Hematopoietic multipotent progenitor cell treated with erythropoietin and hydrocortisone succinate and interleukin-3 and kit ligand, for 17 days (in vitro differentiated cells): ENCODE data around the gene SIX5.
"Not testable (repeated sequence)": the region's sequence is repeated elsewhere in the genome, so short reads cannot be mapped to it uniquely, and the experiment has no call there.

Experiments
- DNase-seq: peaks from one replicate; pipeline ENCODE4 v3.0.0-alpha.2; 2015; ENCODE audit warnings: low spot score

SIX5 gene

DNA sequence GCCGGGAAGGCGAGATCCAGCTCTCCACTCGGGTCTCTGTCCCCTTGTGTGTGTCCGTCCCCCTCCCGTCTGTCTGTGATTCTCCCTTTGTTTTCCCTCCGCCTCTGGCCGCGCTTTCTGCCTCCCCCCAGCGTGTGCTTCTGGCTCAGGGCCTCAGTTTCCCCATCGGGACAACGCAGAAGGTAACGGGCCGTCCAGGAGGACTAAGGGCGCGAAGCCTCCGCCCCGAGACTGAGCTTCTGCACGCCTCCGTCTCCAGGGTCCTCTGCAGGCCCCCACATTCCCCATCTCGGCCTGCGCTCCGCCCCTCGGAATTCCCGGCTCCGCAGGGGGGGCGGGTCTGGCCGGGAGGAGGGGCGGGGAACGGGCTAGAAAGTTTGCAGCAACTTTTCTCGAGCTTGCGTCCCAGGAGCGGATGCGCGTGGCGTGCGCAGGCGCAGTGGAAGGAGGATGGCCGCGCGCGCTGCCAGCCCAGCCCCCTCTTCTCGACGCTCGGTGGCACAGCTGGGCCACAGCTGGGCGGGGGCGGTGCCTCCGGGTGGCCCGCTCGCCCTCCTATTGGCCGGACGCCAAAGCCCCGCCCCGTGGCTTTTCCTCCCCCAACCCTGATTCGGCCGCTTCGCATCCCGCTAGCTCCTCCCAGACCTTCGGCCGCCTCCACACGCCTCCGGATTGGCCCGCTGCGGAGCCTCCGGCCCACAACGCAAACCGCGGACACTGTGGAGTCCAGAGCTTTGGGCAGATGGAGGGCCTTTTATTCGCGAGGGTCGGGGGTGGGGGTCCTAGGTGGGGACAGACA, at the start of gene SIX5:
Gene SIX5, minus strand, starts transcription at position 269 of the 799 bp plus-strand sequence. CDS start 408 bp downstream, outside the sequence.
- DNase-seq: peak; percentile 94

DNA sequence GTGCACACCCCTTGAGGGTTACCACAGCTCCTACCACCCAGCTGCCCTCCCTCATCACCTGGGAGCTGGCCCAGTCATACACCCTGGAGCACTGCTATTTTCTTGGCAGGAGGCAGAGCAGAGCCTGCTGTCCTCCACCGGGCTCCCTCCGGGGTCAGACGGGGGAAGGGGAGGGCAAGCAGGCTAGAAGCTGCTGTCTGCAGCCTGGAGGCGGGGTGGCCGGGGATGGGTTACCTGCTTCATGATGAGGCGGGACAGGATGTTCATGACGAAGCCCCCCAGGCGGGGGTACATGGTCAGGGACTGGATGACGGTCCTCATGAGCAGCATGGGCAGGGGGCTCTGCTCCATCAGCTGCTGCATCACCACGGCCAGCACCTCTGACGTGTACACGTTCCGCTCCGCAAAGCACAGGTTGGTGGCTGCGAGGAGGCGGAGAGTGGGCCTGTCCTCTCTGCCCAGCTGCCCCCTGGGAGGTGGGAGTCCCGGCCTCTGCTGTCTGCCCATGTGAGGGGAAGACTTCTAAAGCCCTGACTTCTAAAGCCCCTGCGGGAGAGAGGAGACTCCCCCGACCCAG, 48.8 kb upstream of the SIX5 start:
- DNase-seq: no peak

GRCh38 chr19:45817010-45817724, 48.1 kb upstream of the SIX5 start:
- DNase-seq: peak; percentile 96

- no peak for DNase-seq
Observed at GRCh38 chr19:45816236-45817009, 47.4 kb upstream of the SIX5 start.

DNA sequence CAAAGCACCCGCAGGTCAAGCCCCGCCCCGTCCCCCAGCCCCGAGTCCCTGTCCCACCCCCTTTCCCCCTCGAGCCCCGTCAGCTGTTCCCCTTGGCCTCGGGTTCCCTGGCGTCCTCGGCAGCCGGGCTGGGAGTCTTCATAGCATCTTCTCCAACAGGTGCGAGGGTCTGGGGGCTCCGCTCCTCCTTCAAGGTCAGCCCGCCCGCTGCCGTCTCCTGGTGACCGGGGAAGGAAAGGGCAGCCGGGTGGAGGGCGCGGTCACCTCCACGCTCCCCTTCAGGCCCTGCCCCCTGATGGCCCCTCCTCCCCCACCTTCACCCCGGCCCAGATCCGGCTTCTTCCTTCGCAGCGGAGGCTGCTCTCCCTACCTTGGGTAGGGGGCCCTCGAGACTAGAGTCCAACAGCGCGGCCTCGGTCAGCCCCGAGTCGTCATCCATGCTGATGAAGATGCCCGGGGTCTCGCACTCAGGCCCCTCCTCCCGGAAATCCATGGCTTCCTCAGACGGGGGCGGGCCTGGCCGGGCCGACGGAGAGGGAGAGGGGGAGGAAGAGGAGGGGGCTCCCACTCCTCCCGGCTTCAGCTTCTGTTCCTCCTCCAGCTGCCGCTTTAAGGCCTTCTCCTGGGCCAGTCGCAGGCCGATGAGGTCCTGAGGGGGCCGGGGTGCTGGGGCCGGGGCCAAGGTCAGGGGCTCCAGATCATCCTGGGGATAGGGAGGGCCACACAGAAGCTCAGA, 46.6 kb upstream of the SIX5 start:
- no peak for DNase-seq

GRCh38 chr19:45814851-45815480, 45.9 kb upstream of the SIX5 start, which contains the start of gene RSPH6A:
Gene RSPH6A, minus strand, starts transcription at chr19:45815308. Its CDS starts 132 bp downstream, at chr19:45815176.
- no peak for DNase-seq

DNA sequence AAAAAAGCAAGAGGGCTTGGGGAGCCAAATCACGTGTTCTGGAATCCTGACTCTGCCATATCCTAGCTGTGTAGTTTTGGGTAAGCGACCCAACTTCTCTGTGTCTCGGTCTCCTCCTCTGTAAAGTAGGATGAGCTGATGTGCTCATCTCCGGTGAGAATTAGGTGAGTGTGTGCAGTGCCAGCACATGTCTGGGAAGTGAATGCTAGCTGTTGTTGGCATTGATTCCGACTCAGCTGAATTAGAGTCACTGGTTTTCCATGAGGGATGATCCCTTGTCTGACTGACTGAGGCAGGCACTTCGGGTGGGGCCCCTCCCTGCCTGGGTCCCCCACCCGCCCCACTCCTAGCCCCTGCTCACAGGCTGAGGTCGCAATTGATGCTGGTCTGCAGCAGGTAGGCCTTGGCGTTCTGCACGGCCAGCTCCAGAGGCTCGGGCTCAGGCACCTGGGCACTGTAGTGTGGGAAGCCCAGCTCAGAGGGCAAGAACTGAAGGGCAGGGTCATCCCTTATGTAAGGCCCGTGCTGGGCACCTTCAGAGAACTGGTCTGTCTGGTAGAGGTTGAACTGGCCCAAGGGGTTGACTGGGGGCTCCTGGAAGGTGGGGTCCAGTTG, 45.2 kb upstream of the SIX5 start:
- no peak for DNase-seq

DNA sequence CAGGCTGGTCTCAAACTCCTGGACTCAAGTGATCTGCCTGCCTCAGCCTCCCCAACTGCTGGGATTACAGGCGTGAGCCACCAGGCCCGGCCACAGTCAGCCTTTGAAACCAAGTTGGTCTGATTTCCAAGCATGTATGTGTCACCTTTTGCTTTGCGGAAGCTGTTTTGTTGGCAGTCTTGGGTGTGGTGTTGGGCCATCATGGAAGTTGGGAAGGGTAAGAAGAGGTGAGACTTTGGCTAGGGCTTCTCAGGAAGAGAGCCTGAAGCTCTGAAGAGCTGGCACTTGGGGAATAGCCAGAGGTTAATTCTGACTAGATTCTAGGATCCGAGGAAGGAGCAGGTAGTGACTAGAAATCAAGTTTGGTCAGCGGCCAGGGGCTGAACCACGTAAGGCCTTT, 43.2 kb upstream of the SIX5 start:
- DNase-seq: no peak

DNA sequence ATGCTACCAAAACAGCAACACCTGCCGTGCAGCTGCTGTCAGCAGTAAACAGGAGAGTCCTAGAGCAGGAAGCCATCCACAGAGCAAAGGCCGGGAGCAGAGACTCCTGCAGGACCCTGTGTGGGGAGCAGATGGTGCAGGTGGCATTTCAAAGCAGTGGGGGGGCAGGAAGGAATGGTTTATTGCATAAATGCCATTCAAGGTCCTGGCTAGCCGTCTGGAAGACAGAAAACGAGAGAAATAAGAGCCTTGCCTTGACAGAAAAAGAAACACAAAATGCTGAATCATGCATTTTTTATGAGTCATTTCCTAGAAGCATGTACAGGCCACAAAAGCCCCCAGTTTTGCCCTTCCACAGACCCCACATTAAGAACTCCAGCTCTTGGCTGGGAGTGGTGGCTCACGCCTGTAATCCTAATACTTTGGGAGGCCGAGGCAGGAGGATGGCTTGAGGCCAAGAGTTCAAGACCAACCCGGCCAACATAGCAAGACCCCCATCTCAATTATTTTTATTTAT, 40.6 kb upstream of the SIX5 start:
- DNase-seq: no peak

GRCh38 chr19:45805719-45806118, 36.7 kb upstream of the SIX5 start:
- no peak for DNase-seq

GRCh38 chr19:45804959-45805230, 35.8 kb upstream of the SIX5 start:
- DNase-seq: no peak

GRCh38 chr19:45804140-45804958, 35.3 kb upstream of the SIX5 start:
- DNase-seq: no peak

DNA sequence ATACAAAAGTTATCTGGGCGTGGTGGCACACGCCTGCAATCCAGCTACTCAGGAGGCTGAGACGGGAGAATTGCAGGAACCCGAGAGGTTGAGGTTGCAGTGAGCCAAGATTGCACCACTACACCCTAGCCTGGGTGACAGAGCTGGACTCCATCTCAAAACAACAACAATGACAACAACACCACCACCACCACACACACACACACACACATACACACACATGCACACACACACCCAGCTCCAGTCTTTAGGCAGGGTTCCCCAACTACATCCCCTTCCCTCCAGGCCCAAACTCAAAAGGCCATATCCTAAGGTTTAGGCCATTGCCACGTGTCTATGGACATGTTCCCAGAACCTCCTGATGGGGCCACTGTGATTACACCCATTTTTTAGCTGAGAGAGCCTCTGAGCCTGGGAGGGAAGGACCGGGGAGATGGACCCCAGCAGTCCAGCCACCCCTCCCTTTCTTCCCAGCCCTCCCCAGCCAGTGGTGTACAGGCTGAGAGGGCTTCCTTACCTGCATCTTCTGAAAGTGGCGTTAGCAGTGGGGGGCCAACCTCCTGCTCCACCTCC, 32.6 kb upstream of the SIX5 start:
- no peak for DNase-seq

DNA sequence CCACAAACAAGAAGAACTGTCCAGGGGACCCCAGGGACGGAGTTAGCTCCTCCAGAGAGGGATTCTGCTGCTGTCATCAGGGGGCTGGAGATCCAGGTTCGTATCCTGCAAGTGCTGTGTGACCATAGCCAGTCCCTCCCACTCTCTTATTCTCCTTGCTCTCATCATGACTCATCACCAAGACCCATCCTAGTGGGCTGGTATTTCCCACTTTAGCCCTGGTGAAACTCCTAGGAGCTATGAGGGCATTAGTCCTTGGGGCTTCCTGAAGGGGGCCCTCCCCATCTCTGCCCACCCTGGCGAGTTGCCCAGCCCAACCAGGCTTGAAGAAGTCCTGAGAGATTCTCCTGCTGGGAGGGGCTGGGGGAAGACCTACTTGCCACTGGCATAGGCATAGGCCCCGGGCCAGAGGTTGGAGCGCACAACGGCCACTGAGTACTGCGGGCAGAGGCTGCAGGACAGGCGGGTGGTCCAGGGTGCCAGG, 31.1 kb upstream of the SIX5 start:
- no peak for DNase-seq

DNA sequence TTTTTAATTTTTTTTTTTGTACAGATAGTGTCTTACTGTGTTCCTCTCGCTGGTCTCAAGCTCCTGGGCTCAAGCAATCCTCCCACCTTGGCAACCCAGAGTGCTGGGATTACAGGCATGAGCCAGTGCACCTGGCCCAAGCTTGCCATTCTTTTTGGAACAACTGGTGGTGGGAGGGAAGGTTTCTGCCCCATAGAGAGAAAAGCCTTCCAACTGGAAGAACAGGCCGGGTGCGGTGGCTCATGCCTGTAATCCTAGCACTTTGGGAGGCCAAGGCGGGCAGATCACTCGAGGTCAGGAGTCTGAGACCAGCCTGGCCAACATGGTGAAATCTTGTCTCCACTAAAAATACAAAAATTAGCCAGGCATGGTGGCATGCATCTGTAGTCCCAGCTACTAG, 30.5 kb upstream of the SIX5 start:
- DNase-seq: not testable (repeated sequence)

DNA sequence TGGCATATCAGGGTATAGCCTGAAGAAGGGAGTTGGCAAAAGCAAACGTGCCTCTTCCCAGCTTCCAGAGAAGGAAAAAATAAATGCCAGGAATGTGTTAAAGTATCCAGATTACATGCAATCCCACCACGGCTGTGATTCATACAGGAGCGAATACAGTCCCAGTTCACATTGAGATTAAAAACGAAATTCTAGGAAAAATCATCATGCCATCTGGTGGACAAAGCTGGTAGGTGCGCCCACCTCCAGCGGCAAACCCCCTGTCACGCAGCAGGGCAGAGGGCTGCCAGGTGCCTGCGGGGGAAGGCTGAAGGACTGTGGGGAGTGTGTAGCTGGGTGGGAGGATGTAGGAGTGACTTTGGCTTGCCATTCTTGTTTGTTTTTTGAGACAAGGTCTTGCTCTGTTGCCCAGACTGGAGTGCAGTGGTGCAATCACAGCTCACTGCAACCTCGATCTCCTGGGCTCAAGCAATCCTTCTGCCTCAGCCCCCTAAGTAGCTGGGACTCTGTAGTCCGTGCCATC, 30.0 kb upstream of the SIX5 start:
- peak; percentile 68 for DNase-seq

DNA sequence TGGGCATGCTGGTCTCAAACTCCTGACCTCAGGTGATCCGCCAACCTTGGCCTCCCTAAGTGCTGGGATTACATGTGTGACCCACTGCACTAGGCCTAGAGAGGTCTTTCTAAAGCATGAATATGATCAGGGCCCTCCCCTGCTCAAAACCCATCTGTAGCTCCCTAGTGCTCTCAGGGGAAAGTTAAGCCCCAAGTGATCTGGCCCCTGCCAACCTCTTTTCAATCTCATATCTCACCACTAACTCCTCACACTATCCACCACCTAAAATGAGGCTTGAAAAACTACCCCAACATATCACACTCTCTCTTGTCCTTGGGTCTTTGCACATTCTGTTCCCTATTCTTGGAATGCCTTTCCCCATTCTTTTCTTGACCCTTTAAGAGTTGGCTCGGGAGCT, 25.6 kb upstream of the SIX5 start:
- DNase-seq: no peak

DNA sequence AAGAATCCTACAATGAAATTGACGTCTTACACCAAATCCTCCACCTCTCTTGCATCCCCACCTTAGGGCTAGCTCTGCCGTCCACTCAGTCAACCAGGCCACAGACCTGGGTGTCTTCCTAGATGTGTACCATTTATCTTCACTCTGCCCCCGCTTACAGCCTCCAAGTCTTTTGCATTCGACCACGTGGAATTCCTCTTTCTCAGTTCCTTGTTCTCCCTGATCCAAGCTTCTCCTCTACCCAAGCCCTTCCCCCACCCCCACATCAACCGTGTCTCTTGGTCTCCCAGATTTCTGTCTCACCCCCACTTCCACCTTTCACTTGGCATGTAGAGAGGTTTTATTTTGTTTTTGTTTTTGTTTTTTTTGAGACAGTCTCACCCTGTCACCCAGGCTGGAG, 24.8 kb upstream of the SIX5 start:
- no peak for DNase-seq

DNA sequence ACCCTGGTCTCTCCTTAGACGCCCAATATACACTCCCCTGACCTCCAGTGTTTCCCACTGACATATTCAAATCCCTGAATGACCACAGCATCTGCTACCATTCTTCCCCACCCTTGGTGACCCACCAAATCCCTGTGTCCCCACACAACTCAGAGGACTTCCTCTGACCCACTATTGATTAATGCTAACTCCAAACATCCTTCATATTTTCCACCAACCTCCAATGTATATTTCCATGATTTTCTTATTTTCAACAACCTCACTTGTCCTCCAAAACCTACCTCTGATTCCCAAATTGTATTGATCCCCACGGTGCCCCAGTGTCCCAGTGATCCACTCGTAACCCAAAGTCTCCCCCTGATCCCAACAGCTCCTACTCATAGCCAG, 24.1 kb upstream of the SIX5 start:
- DNase-seq: no peak
